ENCODE measurements around the gene VPS13C.
A peak's percentile ranks its signal among the peaks of the same experiment; 100 is the strongest.

VPS13C gene

GRCh38 chr15:62063825-62064635 is 3.8 kb upstream of the VPS13C start:
- no peak overlapping the region for H3K4me3 ChIP-seq (ENCODE audit: insufficient read depth in 1 of 2, low read depth in 1 of 2, low read length in 2 of 2)
- H4K91ac ChIP-seq (ENCODE audit: low read length), result no peak overlapping the region
- 90% methylated on average over 6 of the region's 6 CpGs for WGBS

GRCh38 chr15:62060896-62061280 is 641 bp upstream of the VPS13C start:
- Histone ChIP-seq H3K79me1 (replicated peaks; ENCODE audit: low read length, poor library complexity, severe bottlenecking) (peaks cover 3% of the 10 kb centered on the region), H3K4ac (ENCODE audit: low read depth in 1 of 2, low read length in 2 of 2) (no peak overlapping the region), H3K14ac (ENCODE audit: low read length in 2 of 2) (no peak overlapping the region), H2BK120ac (ENCODE audit: low read depth, low read length) (no peak overlapping the region), H2AFZ (ENCODE audit: low read depth, low read length) (peak overlapping the region; percentile 49), H3K23ac (ENCODE audit: low read length in 2 of 2) (no peak overlapping the region), H3K4me1 (ENCODE audit: control insufficient read depth, insufficient read depth, low read depth, low read length) (peaks cover 7% of the 10 kb centered on the region), H4K8ac (ENCODE audit: low read length) (no peak overlapping the region), H3K4me3 (ENCODE audit: insufficient read depth in 1 of 2, low read depth in 1 of 2, low read length in 2 of 2) (peak overlapping the region; percentile 83 to 96), H3K36me3 (ENCODE audit: control insufficient read depth in 1 of 2, insufficient read depth in 2 of 2, low read depth in 1 of 2, low read length in 2 of 2) (no peaks in the 10 kb centered on the region), H3K18ac (ENCODE audit: low read depth in 1 of 2, low read length in 2 of 2) (no peak overlapping the region), H4K91ac (ENCODE audit: low read length) (no peak overlapping the region), H3K27me3 (ENCODE audit: control insufficient read depth in 1 of 2, insufficient read depth in 1 of 2, low read length in 2 of 2) (peaks cover 0 to under 1% of the 10 kb centered on the region in 2 experiments), H3K27ac (ENCODE audit: low read length, poor library complexity, severe bottlenecking) (no peak overlapping the region), H2BK12ac (ENCODE audit: low read length in 2 of 2) (no peak overlapping the region), H3K4me2 (ENCODE audit: low read length, poor library complexity, severe bottlenecking) (peak overlapping the region; percentile 67), H3K9ac (ENCODE audit: low read length) (peak overlapping the region; percentile 88), H3K9me3 (ENCODE audit: control insufficient read depth, low read length) (no peaks in the 10 kb centered on the region), H2BK5ac (ENCODE audit: low read depth, low read length, poor library complexity, severe bottlenecking) (no peak overlapping the region), H2BK15ac (ENCODE audit: low read depth, poor library complexity, severe bottlenecking) (no peak overlapping the region), H2AK5ac (ENCODE audit: low read length, severe bottlenecking) (no peak overlapping the region)
- DNase-seq, result no peak
- 67% methylated on average over 4 of the region's 12 CpGs for WGBS

More at GRCh38 chr15:62063825-62064635, 3.8 kb upstream of the VPS13C start:
- no peak overlapping the region for H3K9ac ChIP-seq (ENCODE audit: low read length)
- H3K9me3 ChIP-seq (ENCODE audit: control insufficient read depth, low read length), result no peaks in the 10 kb centered on the region
- H2AFZ ChIP-seq (ENCODE audit: low read depth, low read length), result no peak overlapping the region
- H3K79me1 ChIP-seq (replicated peaks; ENCODE audit: low read length, poor library complexity, severe bottlenecking), result no peaks in the 10 kb centered on the region
- no peak overlapping the region for H2AK5ac ChIP-seq (ENCODE audit: low read length, severe bottlenecking)
- H3K36me3 ChIP-seq (ENCODE audit: control insufficient read depth in 1 of 2, insufficient read depth in 2 of 2, low read depth in 1 of 2, low read length in 2 of 2), result peaks cover 0 to 4% of the 10 kb centered on the region in 2 experiments
- H2BK15ac ChIP-seq (ENCODE audit: low read depth, poor library complexity, severe bottlenecking), result no peak overlapping the region
- H2BK12ac ChIP-seq (ENCODE audit: low read length in 2 of 2), result no peak overlapping the region
- no peak overlapping the region for H3K14ac ChIP-seq (ENCODE audit: low read length in 2 of 2)
- H3K27ac ChIP-seq (ENCODE audit: low read length, poor library complexity, severe bottlenecking), result peak overlapping the region; percentile 50
- H2BK5ac ChIP-seq (ENCODE audit: low read depth, low read length, poor library complexity, severe bottlenecking), result no peak overlapping the region
- no peak overlapping the region for H4K8ac ChIP-seq (ENCODE audit: low read length)
- H3K27me3 ChIP-seq (ENCODE audit: control insufficient read depth in 1 of 2, insufficient read depth in 1 of 2, low read length in 2 of 2), result peaks cover 4 to 22% of the 10 kb centered on the region in 2 experiments
- peak overlapping the region; percentile 7 for H3K4me2 ChIP-seq (ENCODE audit: low read length, poor library complexity, severe bottlenecking)
- H3K18ac ChIP-seq (ENCODE audit: low read depth in 1 of 2, low read length in 2 of 2), result no peak overlapping the region
- no peak for DNase-seq
- H3K4me1 ChIP-seq (ENCODE audit: control insufficient read depth, insufficient read depth, low read depth, low read length), result peaks cover 18% of the 10 kb centered on the region
- no peak overlapping the region for H2BK120ac ChIP-seq (ENCODE audit: low read depth, low read length)
- no peak overlapping the region for H3K23ac ChIP-seq (ENCODE audit: low read length in 2 of 2)
- H3K4ac ChIP-seq (ENCODE audit: low read depth in 1 of 2, low read length in 2 of 2), result no peak overlapping the region

DNA sequence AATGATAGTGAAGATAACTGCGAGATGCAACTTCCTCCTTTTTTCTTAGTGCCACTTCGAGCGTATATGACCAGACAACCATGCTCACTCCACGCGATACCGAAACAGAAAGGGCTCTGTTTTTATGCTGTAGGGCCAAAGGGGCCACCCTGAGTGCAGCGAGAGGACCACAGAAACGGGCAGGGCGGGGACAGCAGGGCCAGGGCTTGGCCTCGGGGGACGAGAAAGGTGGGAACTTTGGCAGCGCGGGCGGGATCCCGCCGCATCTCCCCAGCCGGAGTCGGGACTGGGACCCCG is 483 bp downstream of the VPS13C start:
- Histone ChIP-seq H4K91ac (ENCODE audit: low read length) (peak overlapping the region; percentile 62), H3K18ac (ENCODE audit: low read depth in 1 of 2, low read length in 2 of 2) (peak overlapping the region; percentile 89 to 94), H2AK5ac (ENCODE audit: low read length, severe bottlenecking) (no peak overlapping the region), H3K79me1 (replicated peaks; ENCODE audit: low read length, poor library complexity, severe bottlenecking) (peaks cover 5% of the 10 kb centered on the region), H3K4ac (ENCODE audit: low read depth in 1 of 2, low read length in 2 of 2) (peak overlapping the region; percentile 75 to 88), H2BK12ac (ENCODE audit: low read length in 2 of 2) (peak overlapping the region in 1 of 2 experiments; percentile 68), H4K8ac (ENCODE audit: low read length) (peak overlapping the region; percentile 52), H3K9ac (ENCODE audit: low read length) (peak overlapping the region; percentile 88), H2BK120ac (ENCODE audit: low read depth, low read length) (peak overlapping the region; percentile 1), H3K27ac (ENCODE audit: low read length, poor library complexity, severe bottlenecking) (peak overlapping the region; percentile 7), H3K36me3 (ENCODE audit: control insufficient read depth in 1 of 2, insufficient read depth in 2 of 2, low read depth in 1 of 2, low read length in 2 of 2) (no peaks in the 10 kb centered on the region), H2BK5ac (ENCODE audit: low read depth, low read length, poor library complexity, severe bottlenecking) (peak overlapping the region; percentile 25), H3K27me3 (ENCODE audit: control insufficient read depth in 1 of 2, insufficient read depth in 1 of 2, low read length in 2 of 2) (no peaks in the 10 kb centered on the region), H3K9me3 (ENCODE audit: control insufficient read depth, low read length) (no peaks in the 10 kb centered on the region), H3K14ac (ENCODE audit: low read length in 2 of 2) (peak overlapping the region in 1 of 2 experiments; percentile 68), H3K23ac (ENCODE audit: low read length in 2 of 2) (no peak overlapping the region), H3K4me1 (ENCODE audit: control insufficient read depth, insufficient read depth, low read depth, low read length) (peaks cover 7% of the 10 kb centered on the region), H2AFZ (ENCODE audit: low read depth, low read length) (peak overlapping the region; percentile 90), H3K4me2 (ENCODE audit: low read length, poor library complexity, severe bottlenecking) (peak overlapping the region; percentile 67), H3K4me3 (ENCODE audit: insufficient read depth in 1 of 2, low read depth in 1 of 2, low read length in 2 of 2) (peak overlapping the region; percentile 83 to 96), H2BK15ac (ENCODE audit: low read depth, poor library complexity, severe bottlenecking) (peak overlapping the region; percentile 77)
- peak; percentile 85 for DNase-seq
- WGBS, result 0% methylated on average over 19 of the region's 19 CpGs

DNA sequence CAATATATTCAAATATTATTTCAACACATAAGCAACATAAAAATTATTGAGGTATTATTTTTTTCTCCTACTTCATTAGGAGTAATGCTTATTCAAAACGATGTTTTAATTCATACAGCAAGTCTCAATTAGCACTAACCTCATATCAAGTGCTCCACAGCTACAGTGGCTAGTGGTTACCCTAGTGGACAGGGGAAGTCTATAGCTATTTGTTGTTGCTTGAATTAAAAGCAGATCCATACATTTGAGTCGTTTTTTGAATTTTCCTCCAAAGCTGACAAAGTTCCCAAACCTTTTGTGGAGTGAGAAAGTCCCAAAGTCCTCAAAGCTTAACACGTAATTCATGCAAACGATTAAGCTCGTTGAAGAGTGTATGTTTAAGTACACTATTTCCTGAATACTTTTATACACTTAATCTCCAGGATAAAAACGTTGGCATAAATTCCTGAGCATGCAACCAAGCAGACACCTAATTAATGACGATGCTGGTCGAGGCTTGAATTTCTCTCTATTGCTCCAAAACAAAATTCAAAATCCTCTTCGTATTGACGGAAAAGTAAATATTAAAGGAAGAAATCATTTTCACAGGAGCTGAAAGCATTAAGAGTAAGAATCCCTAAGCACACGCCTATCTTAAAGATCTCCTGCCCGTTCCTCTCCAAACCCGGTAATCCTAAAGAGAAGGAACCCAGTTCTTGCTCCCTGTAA is 985 bp downstream of the VPS13C start:
- no peak overlapping the region for H3K23ac ChIP-seq (ENCODE audit: low read length in 2 of 2)
- H3K4me3 ChIP-seq (ENCODE audit: insufficient read depth in 1 of 2, low read depth in 1 of 2, low read length in 2 of 2), result peak overlapping the region; percentile 83 to 96
- H2AK5ac ChIP-seq (ENCODE audit: low read length, severe bottlenecking), result no peak overlapping the region
- peak overlapping the region; percentile 90 for H2AFZ ChIP-seq (ENCODE audit: low read depth, low read length)
- peak; percentile 42 for DNase-seq
- no peaks in the 10 kb centered on the region for H3K36me3 ChIP-seq (ENCODE audit: control insufficient read depth in 1 of 2, insufficient read depth in 2 of 2, low read depth in 1 of 2, low read length in 2 of 2)
- H3K14ac ChIP-seq (ENCODE audit: low read length in 2 of 2), result peak overlapping the region in 1 of 2 experiments; percentile 68
- peak overlapping the region; percentile 67 for H3K4me2 ChIP-seq (ENCODE audit: low read length, poor library complexity, severe bottlenecking)
- H3K9ac ChIP-seq (ENCODE audit: low read length), result peak overlapping the region; percentile 88
- H2BK5ac ChIP-seq (ENCODE audit: low read depth, low read length, poor library complexity, severe bottlenecking), result no peak overlapping the region
- H3K4ac ChIP-seq (ENCODE audit: low read depth in 1 of 2, low read length in 2 of 2), result no peak overlapping the region
- peak overlapping the region; percentile 7 for H3K27ac ChIP-seq (ENCODE audit: low read length, poor library complexity, severe bottlenecking)
- no peak overlapping the region for H4K8ac ChIP-seq (ENCODE audit: low read length)
- no peak overlapping the region for H4K91ac ChIP-seq (ENCODE audit: low read length)
- peaks cover 5% of the 10 kb centered on the region for H3K4me1 ChIP-seq (ENCODE audit: control insufficient read depth, insufficient read depth, low read depth, low read length)
- H3K9me3 ChIP-seq (ENCODE audit: control insufficient read depth, low read length), result no peaks in the 10 kb centered on the region
- peak overlapping the region in 1 of 2 experiments; percentile 1 for H3K18ac ChIP-seq (ENCODE audit: low read depth in 1 of 2, low read length in 2 of 2)
- H2BK15ac ChIP-seq (ENCODE audit: low read depth, poor library complexity, severe bottlenecking), result no peak overlapping the region
- 20% methylated on average over 9 of the region's 13 CpGs for WGBS
- H2BK120ac ChIP-seq (ENCODE audit: low read depth, low read length), result no peak overlapping the region
- H2BK12ac ChIP-seq (ENCODE audit: low read length in 2 of 2), result no peak overlapping the region
- H3K27me3 ChIP-seq (ENCODE audit: control insufficient read depth in 1 of 2, insufficient read depth in 1 of 2, low read length in 2 of 2), result no peaks in the 10 kb centered on the region
- H3K79me1 ChIP-seq (replicated peaks; ENCODE audit: low read length, poor library complexity, severe bottlenecking), result peaks cover 5% of the 10 kb centered on the region
